HepG2 (cell line): ENCODE data around the gene TRPV4. TPM values are rescaled to one million over a fixed set of nuclear protein-coding genes. Genes with fewer than 3 reads are reported as not detected.

Experiments
- BRF2 ChIP-seq: sonication (generic); formaldehyde crosslinking; IDR thresholded peaks from 2 replicates; pipeline ENCODE4 v1.8.1; 2022; ENCODE audit warnings: mild to moderate bottlenecking, missing genetic modification reagents
- DBP ChIP-seq: sonication (generic); formaldehyde crosslinking; IDR thresholded peaks from 2 replicates; pipeline ENCODE4 v1.4.0; 2020; ENCODE audit warnings: missing genetic modification reagents; ENCODE audit errors: not compliant biosample characterization
- EP300 ChIP-seq, 3 experiments: sonication (generic) in 1 of 3; formaldehyde crosslinking in 1 of 3; IDR thresholded peaks; 2 replicates each; pipeline versions ENCODE4 v1.5.1 to v1.6.1; 2011 to 2020; ENCODE audit warnings: low read depth in 2 of 3, low read length in 2 of 3, borderline replicate concordance in 1 of 3, improper control_type of control experiment in 1 of 3, mild to moderate bottlenecking in 1 of 3, missing genetic modification reagents in 1 of 3, moderate library complexity in 1 of 3
- MTF2 ChIP-seq: sonication (generic); formaldehyde crosslinking; IDR thresholded peaks from 2 replicates; pipeline ENCODE4 v1.5.0; 2020; ENCODE audit warnings: missing genetic modification reagents, borderline replicate concordance
- SCMH1 ChIP-seq: sonication (generic); formaldehyde crosslinking; IDR thresholded peaks from 2 replicates; pipeline ENCODE4 v1.9.0; 2021; ENCODE audit warnings: missing genetic modification reagents, mild to moderate bottlenecking, borderline replicate concordance
- ZBTB4 ChIP-seq: sonication (generic); formaldehyde crosslinking; IDR thresholded peaks from 2 replicates; pipeline ENCODE4 v1.4.0; 2020; ENCODE audit warnings: missing genetic modification reagents, mild to moderate bottlenecking, borderline replicate concordance
- ZFP91 ChIP-seq: sonication (generic); formaldehyde crosslinking; IDR thresholded peaks from 2 replicates; pipeline ENCODE4 v1.9.0; 2022; ENCODE audit warnings: missing genetic modification reagents, mild to moderate bottlenecking, borderline replicate concordance
- ZNF512 ChIP-seq: sonication (generic); formaldehyde crosslinking; IDR thresholded peaks from 2 replicates; pipeline ENCODE4 v1.4.0; 2020; ENCODE audit warnings: mild to moderate bottlenecking, missing genetic modification reagents
- ZNF558 ChIP-seq: sonication (generic); formaldehyde crosslinking; IDR thresholded peaks from 2 replicates; pipeline ENCODE4 v1.9.0; 2022; ENCODE audit warnings: mild to moderate bottlenecking, missing genetic modification reagents, borderline replicate concordance
- ZNF687 ChIP-seq: sonication (generic); formaldehyde crosslinking; IDR thresholded peaks from 2 replicates; pipeline ENCODE4 v1.5.1; 2020; ENCODE audit warnings: mild to moderate bottlenecking, missing genetic modification reagents, moderate library complexity
- polyA plus RNA-seq, 8 experiments: library from polyadenylated mRNA; depleted of rRNA in 3 of 8; stranded (reverse) in 7 of 8; unstranded in 1 of 8; fragments of >200 nt; fragmentation: Illumina TruSeq in 4 of 8; extraction: Trizol in 4 of 8; gene quantifications; 2 replicates each; pipeline versions ENCODE4 v1.2.1 to v1.2.3, GENCODE V29; 2011 to 2016; ENCODE audit warnings: low read depth in 4 of 8, missing spikeins in 1 of 8, mixed read lengths in 1 of 8; ENCODE audit not compliant: insufficient read depth in 1 of 8
- total RNA-seq, 5 experiments: library from RNA; depleted of rRNA; stranded (reverse); fragments of >200 nt; fragmentation: Illumina TruSeq; extraction: Trizol; gene quantifications; 2 replicates each; pipeline ENCODE4 v1.2.3, GENCODE V29; 2016; ENCODE audit warnings: low read depth in 1 of 5

TRPV4 gene
- total and polyA plus RNA-seq, 2 of the 13 experiments (the other 11 are each of a cell fraction or from before 2014, with no cell fraction given) = 0.66 to 4.7 TPM

- no peak for TF ChIP-seq EP300 (IDR thresholded peaks at IDR 0.05; ENCODE audit: low read depth in 2 of 2, low read length in 2 of 2)
- TF ChIP-seq EP300 (CRISPR knock-in tag; IDR thresholded peaks at IDR 0.05; ENCODE audit: borderline replicate concordance) = 0 out of 2 replicates have a peak, but pooled peaks have one; percentile 18
- no peak for TF ChIP-seq SCMH1 (CRISPR knock-in tag)
- peak; percentile 100 for TF ChIP-seq ZFP91 (CRISPR knock-in tag)
- TF ChIP-seq ZNF687 (CRISPR knock-in tag) = peak; percentile 86
- 0 out of 2 replicates have a peak, but pooled peaks have one; percentile 31 for TF ChIP-seq MTF2
- no peak for TF ChIP-seq DBP (CRISPR knock-in tag)
- peak; percentile 49; the same call in 1 of the 2 replicates for TF ChIP-seq ZBTB4 (CRISPR knock-in tag)
- 0 out of 2 replicates have a peak, but pooled peaks have one; percentile 24 for TF ChIP-seq BRF2 (CRISPR knock-in tag)
- peak; percentile 53; the same call in 1 of the 2 replicates for TF ChIP-seq ZNF558 (CRISPR knock-in tag)
- TF ChIP-seq ZNF512 (CRISPR knock-in tag) = no peak
Measured at GRCh38 chr12:109773384-109774011, 59.7 kb downstream of the TRPV4 start (continued).
